Calu3 (cell line): ENCODE data around the gene AK5. TPM values are rescaled to one million over a fixed set of nuclear protein-coding genes. Genes with fewer than 3 reads are reported as not detected.

Experiments
- BruUV-seq: library from RNA; stranded (reverse); fragments of 400-500 nt; replicated peaks from 2 replicates; lab custom pipeline; 2021; lab: Mats Ljungman, UMichigan
- CTCF ChIA-PET: fragments of 300-600 bp; sonication (Branson Sonifier 250); formaldehyde crosslinking; loops from one replicate; lab custom pipeline; 2022; ENCODE audit warnings: antibody characterized with exemption; lab: Charles Lee
- DNase-seq: peaks from one replicate; pipeline ENCODE4 v3.0.0; 2022
- H3K27ac Mint-ChIP-seq: one replicate; pipeline ENCODE4 v1.8.0; 2022; ENCODE audit warnings: mixed read lengths; ENCODE audit not compliant: unreplicated experiment
- H3K27me3 Mint-ChIP-seq: one replicate; pipeline ENCODE4 v1.8.0; 2022; ENCODE audit warnings: mixed read lengths; ENCODE audit not compliant: unreplicated experiment
- H3K36me3 Mint-ChIP-seq: one replicate; pipeline ENCODE4 v1.8.0; 2022; ENCODE audit warnings: mild to moderate bottlenecking, moderate library complexity, mixed read lengths; ENCODE audit not compliant: insufficient read depth, unreplicated experiment
- H3K4me1 Mint-ChIP-seq: one replicate; pipeline ENCODE4 v1.8.0; 2022; ENCODE audit warnings: mild to moderate bottlenecking, low read depth, mixed read lengths; ENCODE audit not compliant: unreplicated experiment
- H3K4me3 Mint-ChIP-seq: one replicate; pipeline ENCODE4 v1.8.0; 2022; ENCODE audit warnings: mild to moderate bottlenecking, low read depth, moderate library complexity, mixed read lengths; ENCODE audit not compliant: unreplicated experiment
- H3K9me3 Mint-ChIP-seq: one replicate; pipeline ENCODE4 v1.8.0; 2022; ENCODE audit warnings: low read depth, mixed read lengths; ENCODE audit not compliant: unreplicated experiment
- CTCF ChIP-seq: fragments of 200-600 bp; IDR thresholded peaks from one replicate; pipeline ENCODE4 v1.8.0; 2022; ENCODE audit warnings: antibody characterized with exemption; ENCODE audit not compliant: unreplicated experiment
- intact Hi-C: fragments of 100-400 bp; cut with micrococcal nuclease; formaldehyde crosslinking; loops from one replicate; pipeline ENCODE4 v1.10.0; 2022; ENCODE audit not compliant: unreplicated experiment
- total RNA-seq: library from RNA; stranded (reverse); gene quantifications from 2 replicates; pipeline ENCODE4 v1.2.3, GENCODE V29; 2022

AK5 gene
- total RNA-seq, 1 experiment from 2014 or later = not detected

GRCh38 chr1:77279929-77280328, 1.9 kb upstream of the AK5 start:
- Mint-ChIP-seq H3K36me3 (no peaks in the 10 kb centered on the region), H3K27ac (no peak overlapping the region), H3K4me1 (no peaks in the 10 kb centered on the region), H3K4me3 (no peak overlapping the region), H3K9me3 (no peaks in the 10 kb centered on the region), H3K27me3 (peaks cover 21% of the 10 kb centered on the region)
- no TSS peak for BruUV-seq
- CTCF ChIA-PET = no interaction called here
- intact Hi-C loops = no loop called here
- TF ChIP-seq CTCF = no peak
- no peak for DNase-seq

GRCh38 chr1:77280962-77281361, 857 bp upstream of the AK5 start:
- Mint-ChIP-seq H3K27me3 (peaks cover 30% of the 10 kb centered on the region), H3K4me3 (peak overlapping the region; percentile 62), H3K36me3 (no peaks in the 10 kb centered on the region), H3K9me3 (no peaks in the 10 kb centered on the region), H3K4me1 (no peaks in the 10 kb centered on the region), H3K27ac (no peak overlapping the region)
- no peak for TF ChIP-seq CTCF
- DNase-seq = no peak
- CTCF ChIA-PET = interaction anchor here (1.8 kb wide), 1 partner anchor 62 kb away, joined by 4 read pairs; the partner anchor contains the start of gene PIGK
- intact Hi-C loops = no loop called here
- BruUV-seq = no TSS peak

GRCh38 chr1:77282187-77282865, 507 bp downstream of the AK5 start:
- no TSS peak for BruUV-seq
- intact Hi-C loops = no loop called here
- CTCF ChIA-PET = interaction anchor here (0.6 to 1.8 kb wide), 3 partner anchors 7 to 1286 kb away, joined by 4 to 7 read pairs (median 6); partner anchors contain the start of gene PIGK
- peaks cover 30% of the 10 kb centered on the region for H3K27me3 Mint-ChIP-seq
- no peak overlapping the region for H3K27ac Mint-ChIP-seq
- no peaks in the 10 kb centered on the region for H3K9me3 Mint-ChIP-seq
- H3K36me3 Mint-ChIP-seq = no peaks in the 10 kb centered on the region
- peak; percentile 44 for DNase-seq
- no peak for TF ChIP-seq CTCF
- no peaks in the 10 kb centered on the region for H3K4me1 Mint-ChIP-seq
- peak overlapping the region; percentile 62 for H3K4me3 Mint-ChIP-seq

- CTCF ChIA-PET = interaction anchor here (1.8 kb wide), 1 partner anchor 64 kb away, joined by 4 read pairs; the partner anchor contains the start of gene PIGK
- Mint-ChIP-seq H3K36me3 (no peaks in the 10 kb centered on the region), H3K4me3 (peak overlapping the region; percentile 62), H3K9me3 (no peaks in the 10 kb centered on the region), H3K4me1 (no peaks in the 10 kb centered on the region), H3K27ac (no peak overlapping the region), H3K27me3 (peaks cover 30% of the 10 kb centered on the region)
- TF ChIP-seq CTCF = no peak
- intact Hi-C loops = no loop called here
- no TSS peak for BruUV-seq
- DNase-seq = peak; percentile 12
Observed at GRCh38 chr1:77282866-77283539, 1.2 kb downstream of the AK5 start.
